8988T (cell line): ENCODE measurements around the gene PPT2.
"Not testable (repeated sequence)": the region's sequence is repeated elsewhere in the genome, so short reads cannot be mapped to it uniquely, and the experiment has no call there.

Experiments
- DNase-seq: peaks from one replicate; pipeline ENCODE4 v3.0.0; 2011

The PPT2 gene

DNA sequence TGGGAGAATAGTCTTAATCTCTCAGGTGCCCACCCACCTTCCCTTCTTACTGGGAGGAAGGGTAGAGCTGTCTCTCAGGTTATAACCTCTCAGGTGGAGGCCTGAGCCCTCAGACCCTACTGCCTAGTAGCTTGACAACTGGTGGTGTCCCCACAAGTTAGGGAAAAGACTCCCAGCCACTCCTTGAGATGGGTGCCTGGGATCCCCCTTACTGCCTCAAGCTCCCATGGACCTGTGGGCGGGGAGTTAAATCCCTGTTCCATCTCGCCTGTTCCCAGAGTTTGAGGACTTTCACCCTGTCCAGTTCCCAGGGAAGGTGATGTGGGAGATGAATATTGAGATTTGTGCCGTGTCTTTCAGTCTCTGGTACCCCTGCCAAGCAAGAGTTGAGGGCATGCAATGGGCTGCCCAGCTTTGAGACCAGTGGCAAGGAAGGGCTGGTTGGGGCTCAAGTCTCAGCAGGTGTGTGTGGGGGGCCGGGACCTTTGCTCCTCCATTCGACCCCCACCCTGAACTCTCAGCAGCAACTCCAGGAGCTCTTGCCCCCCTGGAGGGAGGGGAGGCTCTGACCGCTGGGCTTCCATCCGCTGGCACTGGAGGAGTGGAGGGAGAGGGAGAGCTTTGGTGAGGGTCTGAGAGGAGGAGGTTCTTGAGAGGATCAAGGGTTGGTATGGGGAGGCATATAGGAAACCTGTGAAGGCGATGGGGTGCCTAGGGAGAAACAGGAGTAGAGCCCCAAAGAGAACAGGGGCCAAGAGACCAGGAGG lies 37.2 kb downstream of the PPT2 start:
- DNase-seq = no peak

DNA sequence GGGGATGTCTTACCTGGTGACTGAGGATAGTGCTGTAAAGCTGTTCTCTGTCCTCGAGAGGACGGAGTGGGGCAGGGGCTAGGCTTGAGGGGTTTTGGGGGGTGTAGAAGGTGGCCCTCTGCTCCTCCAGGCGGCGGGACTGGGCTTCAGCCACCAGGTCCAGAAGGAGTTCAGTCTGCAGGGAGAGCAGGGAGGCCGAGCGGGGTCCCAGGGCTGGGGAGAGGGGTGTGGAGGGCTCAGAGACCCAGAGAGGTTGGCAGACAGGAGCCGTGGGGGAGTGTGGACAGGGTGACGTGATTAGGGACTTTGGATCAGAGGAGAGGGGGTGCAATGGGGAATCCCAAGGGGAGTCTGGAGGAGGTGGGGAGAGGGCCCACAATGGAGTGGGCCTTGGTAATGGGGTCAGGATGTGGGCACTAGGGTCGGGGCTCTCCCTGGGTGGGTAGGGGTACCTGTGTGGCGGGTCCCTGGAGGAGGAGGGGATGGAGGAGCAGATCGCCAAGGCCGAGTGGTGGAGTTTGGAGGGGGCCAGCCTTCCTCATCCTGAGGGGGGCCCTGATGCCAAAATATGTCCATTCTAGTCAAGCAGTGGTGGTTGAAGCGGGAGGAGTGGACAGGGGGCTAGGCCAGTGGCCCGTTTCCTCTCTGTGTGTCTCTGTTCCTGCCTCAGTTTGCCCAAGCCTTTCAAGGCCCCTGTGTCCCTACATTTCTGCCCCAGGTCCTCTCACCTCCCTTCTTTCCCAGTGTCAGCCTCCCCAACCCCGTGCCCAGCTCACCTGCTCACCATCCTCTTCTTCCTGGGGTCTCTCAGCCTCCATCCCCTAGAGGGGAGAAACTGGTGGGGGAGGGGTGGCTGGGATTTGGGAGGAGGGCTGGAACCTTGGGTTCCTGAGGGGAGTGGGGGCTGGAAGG lies 38.0 kb downstream of the PPT2 start:
- DNase-seq = no peak

- no peak for DNase-seq
Observed at GRCh38 chr6:32192608-32193039, 38.7 kb downstream of the PPT2 start, which contains the start of gene GPSM3. Gene GPSM3 (minus strand): TSS chr6:32192643. CDS start chr6:32192513, 130 bp downstream.

GRCh38 chr6:32193096-32193495 lies 39.2 kb downstream of the PPT2 start:
- not testable (repeated sequence) for DNase-seq

- DNase-seq = no peak
Observed at GRCh38 chr6:32194388-32194787, 40.4 kb downstream of the PPT2 start.

DNA sequence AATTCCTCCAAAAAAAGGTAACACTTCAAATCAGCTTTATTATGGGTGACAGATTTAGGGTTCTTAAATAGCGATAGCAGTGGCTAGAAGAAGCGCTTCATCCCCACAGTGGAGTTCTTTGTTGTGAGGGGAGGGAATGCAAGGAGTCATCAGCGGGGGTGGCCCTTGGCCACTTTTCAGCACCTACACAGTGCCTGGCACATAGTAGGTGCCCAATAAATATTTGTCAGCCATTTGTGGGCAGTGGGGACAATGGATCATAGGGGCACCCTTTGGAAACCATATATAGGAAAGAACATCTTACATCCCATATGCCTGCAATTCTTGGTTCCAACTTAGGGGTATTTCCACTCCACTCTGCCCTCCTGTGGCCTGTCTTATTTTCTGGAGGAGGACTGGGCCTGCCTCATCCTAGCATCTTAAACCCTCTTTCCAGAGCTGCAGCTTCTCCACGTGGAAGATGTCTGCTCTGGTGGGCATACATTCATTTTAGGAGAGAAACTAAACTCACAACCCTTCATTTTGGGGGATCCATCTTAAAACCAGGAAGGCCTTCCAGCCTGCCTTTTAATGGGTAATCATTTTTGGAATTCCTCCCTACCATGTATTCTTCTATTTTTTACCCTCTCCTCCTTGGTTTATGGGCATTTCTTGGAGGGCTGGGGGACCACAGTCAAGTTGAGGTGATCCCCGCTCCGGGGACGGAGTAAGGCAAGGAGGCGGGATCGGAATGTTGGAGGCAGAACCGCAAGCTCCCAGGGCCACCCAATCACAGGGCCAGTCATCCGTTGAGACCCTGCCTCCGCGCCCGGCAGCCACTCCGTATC lies 41.1 kb downstream of the PPT2 start:
- no peak for DNase-seq

DNA sequence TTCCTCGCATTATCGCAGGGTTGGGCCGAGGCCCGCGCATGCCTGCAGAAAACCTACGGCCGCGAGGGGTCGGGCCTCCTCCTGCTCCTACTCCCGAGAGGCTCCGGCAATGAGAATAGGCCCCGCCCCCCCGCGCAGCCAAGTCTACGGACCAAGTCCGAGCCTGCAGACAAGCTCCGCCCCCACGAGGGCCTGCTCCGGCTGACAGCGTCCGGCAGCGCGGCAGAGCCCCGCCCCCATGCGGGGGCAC lies 41.6 kb downstream of the PPT2 start:
- DNase-seq = peak; percentile 93

- no peak for DNase-seq
Observed at GRCh38 chr6:32195902-32196681, 42.2 kb downstream of the PPT2 start.

DNA sequence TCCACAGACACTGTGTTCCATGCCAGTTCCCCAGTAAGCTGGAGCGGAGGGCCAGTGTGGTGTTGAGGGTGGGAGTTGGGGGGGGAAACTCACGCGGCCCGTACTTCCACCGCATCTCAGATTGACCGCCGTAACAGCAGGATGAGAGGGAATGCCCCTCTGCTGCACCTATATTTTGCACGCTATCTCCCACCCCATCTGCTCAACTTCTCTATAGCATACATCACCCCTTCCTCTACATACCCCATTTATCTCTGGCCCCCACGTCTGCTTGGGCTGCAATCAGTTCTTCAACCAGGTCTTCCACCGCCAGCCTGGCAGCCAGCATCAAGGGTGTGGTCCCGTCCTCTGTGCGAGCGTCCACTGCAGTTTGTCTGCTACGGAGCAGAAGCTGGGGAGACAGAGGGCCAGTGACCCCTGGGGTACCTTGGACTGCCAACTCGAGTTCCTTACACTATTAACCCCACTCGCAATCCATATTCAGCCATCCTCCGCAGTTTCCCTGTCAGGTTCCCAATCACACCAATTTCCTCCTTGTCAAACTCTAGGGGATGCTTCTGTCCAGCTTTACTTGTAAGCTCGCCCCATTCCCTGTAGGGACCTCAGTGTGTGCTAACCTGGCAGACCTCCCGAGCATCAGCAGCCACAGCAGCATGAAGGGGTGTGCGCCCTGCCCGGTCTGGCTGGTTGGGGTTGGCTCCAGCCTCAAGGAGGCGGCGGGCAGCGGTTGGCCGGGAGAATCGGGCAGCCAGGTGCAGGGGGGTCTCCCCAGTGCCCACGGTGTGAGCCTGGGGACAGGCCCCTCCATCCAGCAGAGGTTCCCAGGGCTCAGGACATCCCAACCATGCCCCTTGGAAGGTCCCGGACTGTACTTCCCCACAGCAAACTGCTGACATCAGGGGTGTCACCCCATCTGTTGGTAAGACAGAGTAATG lies 43.0 kb downstream of the PPT2 start:
- no peak for DNase-seq

GRCh38 chr6:32198345-32198696 lies 44.4 kb downstream of the PPT2 start:
- no peak for DNase-seq

DNA sequence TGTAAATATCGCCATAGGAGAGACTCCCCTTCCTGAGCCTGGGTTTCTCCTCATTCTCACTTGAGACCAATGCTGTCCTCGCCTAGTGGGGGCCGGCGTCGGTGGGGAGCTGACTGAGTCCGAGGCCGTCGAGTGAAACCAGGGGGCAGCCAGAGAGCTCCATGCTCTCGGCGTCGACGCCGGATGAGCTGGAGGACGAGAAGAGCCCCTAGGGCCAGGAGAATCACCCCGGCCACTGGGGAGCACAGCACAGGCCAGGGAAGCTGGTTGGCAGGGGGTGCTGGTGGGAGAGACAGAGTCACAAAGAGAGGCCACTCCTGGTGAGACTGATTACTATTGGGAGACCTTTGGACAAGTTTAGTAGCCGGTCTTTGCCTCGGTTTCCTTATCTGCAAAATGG lies 44.9 kb downstream of the PPT2 start:
- no peak for DNase-seq

- DNase-seq = no peak
Observed at GRCh38 chr6:32200711-32201475, 47.0 kb downstream of the PPT2 start.

DNA sequence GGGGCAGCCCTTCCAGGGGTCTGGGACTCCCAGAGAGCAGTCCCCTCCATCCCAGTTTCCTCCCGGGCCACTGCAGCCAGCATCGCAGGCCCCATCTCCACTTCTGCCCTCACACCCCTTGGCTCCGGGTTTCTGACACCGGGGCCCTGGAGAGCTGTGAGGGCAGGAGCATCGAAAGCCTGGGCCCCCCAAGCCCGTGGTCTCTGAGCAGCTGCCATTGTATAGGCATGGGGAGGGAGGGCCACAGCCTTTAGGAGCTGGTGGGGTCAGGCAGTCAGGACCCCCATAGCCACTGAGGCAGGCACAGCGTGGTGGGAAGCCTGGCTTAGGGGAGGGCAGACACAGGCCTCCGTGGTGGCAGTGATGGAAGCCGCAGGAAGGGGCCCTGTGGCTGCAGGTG lies 48.2 kb downstream of the PPT2 start:
- no peak for DNase-seq

DNA sequence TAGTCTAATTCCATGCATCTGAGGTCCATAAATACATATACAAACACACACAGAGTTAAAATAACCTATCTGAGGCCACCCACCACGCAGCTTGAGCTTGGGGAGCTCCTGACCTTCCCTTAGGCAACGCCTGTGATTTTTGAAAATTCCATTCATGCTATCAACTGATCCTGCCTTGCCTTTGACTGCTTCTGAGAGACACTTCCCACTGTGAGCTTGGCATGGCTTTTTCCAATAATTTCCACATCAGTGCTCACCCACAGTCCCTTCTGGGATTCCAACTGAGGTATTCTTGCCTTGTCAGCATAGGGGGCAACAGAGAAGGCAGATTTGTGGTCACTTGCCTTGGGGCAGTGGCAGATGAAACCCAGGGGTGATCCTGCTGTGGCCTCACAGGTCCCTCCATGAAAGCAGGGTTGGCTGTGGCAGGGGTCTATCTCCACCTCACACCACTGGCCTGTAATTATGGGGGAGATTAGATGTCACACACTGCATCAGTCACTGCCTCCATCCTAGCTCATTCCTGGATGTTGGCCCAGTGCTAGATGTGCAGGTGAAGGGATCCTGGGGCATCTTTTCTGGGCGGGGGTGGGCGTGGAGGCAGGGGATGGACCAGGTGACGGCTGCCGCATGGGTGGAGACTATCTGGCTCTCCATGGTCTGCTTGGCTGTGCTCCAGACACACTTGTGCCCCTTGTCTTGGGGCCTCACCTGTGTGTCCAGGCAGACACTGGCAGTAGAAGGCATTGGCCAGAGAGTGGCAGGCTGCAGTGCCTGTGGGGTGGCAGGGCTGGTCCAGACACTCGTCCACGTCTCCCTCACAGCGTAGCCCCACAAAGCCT lies 49.7 kb downstream of the PPT2 start:
- no peak for DNase-seq

DNA sequence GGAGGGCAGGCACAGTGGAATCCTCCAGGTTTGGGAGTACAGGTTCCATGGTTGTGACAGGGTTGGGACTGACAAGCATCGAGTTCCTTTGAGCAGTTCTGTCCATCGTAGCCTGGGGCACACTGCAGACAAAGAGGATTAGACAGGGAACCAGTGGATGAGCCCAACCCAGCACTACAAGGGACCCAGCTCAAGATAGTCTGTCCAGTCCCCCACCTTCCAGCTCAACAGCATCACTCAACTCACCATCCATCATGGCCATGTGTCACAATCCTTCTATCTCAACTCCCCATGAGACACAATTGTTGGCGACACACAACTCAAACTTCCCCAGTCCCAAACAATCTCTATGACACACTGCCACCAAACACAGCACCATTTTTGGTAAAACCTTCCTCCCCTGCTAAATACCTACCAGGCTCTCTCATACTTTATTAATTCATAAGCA lies 50.4 kb downstream of the PPT2 start:
- DNase-seq = no peak

- no peak for DNase-seq
Observed at GRCh38 chr6:32208996-32209395, 55.1 kb downstream of the PPT2 start.

DNA sequence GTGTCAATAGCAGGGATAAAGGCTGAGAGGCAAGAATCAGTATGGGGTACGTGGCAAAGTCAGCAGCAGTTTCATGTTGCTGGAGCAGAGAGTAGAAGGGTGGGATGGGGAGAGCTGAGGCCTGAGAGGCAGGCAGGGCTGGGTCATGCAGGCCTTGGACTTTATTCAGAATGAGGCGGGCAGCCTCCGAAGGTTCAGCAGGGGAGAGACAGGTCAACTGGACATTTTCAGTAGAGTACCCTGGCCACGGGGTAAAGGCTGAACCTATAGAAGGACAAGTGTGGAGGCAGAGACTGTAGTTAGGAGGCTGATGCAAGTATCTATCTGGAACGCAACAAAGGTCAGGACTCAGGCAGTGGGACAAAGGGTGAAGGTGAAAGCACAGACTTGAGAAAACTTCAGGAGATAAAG lies 56.3 kb downstream of the PPT2 start:
- DNase-seq = no peak

- DNase-seq = not testable (repeated sequence)
Observed at GRCh38 chr6:32211432-32211831, 57.5 kb downstream of the PPT2 start.

GRCh38 chr6:32212076-32212760 lies 58.3 kb downstream of the PPT2 start:
- DNase-seq = no peak
